ENCODE data around the gene DTD1.

DNA sequence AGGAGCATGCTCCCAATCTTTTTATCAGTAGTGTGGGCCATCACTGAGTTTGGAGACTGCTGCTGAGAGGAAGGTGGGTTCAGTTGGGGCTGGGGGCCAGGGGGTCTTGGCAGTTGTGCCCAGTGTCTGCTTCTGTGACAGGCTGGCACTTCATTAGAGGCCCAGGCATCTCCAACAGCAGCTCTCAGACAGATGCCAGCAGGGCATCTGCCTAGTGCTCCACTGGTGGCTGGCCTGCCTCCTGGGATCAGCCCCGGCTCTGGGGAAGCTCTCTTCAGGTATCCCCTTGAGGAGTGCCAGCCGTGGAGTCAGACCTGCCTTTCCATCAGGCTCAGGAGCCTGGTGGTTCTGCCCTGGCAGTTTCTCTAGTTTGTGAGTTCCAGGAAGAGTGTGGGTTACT is 77.3 kb downstream of the DTD1 start:
- TF ChIP-seq, protein P1, sequence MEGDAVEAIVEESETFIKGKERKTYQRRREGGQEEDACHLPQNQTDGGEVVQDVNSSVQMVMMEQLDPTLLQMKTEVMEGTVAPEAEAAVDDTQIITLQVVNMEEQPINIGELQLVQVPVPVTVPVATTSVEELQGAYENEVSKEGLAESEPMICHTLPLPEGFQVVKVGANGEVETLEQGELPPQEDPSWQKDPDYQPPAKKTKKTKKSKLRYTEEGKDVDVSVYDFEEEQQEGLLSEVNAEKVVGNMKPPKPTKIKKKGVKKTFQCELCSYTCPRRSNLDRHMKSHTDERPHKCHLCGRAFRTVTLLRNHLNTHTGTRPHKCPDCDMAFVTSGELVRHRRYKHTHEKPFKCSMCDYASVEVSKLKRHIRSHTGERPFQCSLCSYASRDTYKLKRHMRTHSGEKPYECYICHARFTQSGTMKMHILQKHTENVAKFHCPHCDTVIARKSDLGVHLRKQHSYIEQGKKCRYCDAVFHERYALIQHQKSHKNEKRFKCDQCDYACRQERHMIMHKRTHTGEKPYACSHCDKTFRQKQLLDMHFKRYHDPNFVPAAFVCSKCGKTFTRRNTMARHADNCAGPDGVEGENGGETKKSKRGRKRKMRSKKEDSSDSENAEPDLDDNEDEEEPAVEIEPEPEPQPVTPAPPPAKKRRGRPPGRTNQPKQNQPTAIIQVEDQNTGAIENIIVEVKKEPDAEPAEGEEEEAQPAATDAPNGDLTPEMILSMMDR (IDR thresholded peaks at IDR 0.05) = no peak
- TF ChIP-seq POLR2A (IDR thresholded peaks at IDR 0.05) = no peak
